GM19099 (cell line): ENCODE measurements around the gene ZNF124.

ENCODE experiments used
- POLR2A ChIP-seq: IDR thresholded peaks from 3 replicates; pipeline ENCODE4 v1.6.1; 2011; ENCODE audit warnings: low read depth; ENCODE audit not compliant: insufficient read length; ENCODE audit errors: extremely low read depth

The ZNF124 gene

DNA sequence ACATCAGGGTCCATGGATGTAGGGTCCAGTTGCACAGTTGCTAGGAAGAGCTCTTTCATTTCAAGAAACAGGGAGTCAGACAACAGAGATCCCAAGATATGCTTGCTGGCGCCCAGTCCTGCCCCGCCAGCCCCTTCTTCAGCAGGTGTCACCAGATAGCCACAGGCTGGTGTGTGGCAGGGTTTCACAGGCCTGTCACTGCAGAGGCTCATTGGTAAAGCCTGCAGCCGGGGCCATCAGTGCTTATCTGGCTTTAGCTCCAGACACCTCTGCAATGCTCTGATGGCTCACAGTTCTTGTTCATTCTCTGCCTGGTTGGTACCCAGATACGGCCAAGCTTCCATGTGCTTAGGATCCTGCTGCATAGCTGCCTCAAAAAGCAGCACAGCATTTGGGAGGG, 12.4 kb upstream of the ZNF124 start:
- TF ChIP-seq POLR2A, result no peak

DNA sequence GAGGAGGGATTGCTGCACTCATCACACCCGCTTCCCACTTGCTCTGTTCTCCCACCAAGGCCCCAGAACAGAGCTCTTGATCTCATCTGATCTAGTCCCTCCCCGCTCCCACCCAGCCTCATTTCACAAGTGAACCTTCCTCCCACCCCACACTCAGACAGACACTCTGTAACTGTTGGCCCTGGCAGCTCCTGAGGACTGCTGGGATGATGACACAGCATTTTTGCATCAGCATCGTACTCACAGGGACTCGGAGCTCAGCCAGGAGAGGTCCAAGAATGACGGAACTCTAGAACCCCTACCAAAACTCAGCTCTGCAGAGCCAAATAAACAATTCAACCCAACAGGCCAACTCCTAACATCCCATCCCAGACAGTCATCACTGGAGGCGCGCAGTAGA, 11.2 kb upstream of the ZNF124 start:
- no peak for TF ChIP-seq POLR2A

DNA sequence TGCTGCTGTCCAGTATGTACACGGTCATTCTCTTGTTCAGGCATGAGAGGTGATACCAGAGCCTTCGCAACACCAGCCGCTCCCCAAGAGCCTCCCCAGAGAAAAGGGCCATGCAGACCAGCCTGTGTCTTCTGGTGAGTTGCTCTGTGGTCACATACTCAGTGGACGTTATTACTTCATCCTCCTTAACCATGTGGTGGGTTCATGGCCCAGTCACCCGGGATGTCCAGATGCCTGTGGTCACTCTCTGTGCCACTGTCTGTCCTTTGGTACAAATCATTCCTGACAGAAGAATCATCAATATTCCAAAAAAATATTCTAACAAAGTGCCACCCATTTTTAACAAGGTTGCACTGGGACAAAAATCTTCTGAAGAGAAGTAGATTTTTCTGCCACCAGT, 8.8 kb upstream of the ZNF124 start:
- no peak for TF ChIP-seq POLR2A

DNA sequence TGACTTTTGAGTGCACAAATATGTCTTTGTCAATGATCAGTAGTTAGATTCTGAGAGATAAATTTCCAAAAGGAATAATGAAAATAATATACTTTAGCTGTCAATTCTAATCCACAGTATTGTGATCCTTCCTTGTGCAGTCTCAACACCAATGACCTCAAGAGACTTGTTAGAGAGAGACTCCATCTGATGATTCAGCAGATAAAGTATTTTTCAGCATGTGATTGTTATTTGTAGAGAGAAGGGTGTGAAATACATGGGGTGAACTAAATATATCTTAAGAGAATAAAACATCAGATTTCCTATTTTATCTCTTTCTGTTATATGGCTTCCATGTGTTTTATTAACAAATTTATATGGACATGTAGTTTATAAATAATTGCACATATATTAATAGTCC, 5.9 kb upstream of the ZNF124 start:
- no peak for TF ChIP-seq POLR2A

DNA sequence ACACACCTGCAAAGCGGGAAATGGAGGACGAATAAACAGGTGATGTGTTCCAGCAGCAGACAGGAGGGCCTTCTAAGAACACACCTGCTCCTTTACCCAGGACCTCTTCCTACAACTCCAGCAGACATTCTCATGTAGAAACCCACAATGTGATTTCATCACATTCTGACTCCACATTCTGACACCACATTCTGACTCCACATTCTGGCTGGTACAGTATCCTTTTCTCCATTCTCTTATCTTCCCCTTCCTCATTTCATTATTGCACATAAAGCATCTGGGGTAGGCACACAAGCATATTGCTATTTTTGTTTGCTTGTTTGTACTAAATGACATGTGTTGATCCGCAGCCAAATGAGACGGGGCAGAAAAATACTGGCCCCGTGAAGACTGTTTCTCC, 3.6 kb upstream of the ZNF124 start:
- TF ChIP-seq POLR2A, result no peak

DNA sequence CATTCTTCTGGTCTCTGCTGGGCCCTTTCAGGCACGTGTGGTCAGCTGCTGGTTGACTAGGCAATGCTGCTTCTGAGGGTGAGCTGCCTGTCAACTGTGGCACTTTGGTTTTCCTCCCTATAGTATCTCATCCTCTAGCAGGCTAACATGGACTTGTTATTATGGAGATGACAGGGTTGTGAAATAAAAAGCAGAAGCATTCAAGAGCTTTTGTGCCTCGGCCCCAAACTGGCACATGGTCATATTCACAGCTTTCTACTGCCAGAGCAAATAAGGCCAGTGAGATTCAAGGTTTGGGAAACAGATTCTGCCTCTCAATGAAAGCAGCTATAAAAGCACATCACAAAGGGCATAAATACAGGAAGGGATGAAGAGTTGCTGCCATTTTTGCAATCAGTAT, 1.6 kb upstream of the ZNF124 start:
- no peak for TF ChIP-seq POLR2A

DNA sequence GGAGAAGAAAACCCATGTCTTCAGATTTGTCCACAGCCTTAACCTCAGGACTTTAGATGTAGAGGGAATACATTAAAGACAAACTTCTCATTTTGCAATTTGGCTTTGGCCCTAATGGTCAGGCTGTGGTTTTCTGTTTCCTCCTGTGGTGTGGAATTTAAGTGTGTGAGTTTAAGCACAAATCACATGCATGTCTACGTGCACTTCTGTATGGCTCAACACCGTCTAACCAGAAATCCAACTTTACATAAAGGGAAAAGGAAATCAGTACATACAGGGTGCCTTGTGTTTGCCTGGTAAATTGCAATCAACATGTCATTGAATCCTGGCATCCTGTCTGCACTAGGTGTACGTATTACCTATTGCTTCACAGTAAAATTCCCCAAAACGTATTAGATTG, 1.2 kb upstream of the ZNF124 start:
- no peak for TF ChIP-seq POLR2A

DNA sequence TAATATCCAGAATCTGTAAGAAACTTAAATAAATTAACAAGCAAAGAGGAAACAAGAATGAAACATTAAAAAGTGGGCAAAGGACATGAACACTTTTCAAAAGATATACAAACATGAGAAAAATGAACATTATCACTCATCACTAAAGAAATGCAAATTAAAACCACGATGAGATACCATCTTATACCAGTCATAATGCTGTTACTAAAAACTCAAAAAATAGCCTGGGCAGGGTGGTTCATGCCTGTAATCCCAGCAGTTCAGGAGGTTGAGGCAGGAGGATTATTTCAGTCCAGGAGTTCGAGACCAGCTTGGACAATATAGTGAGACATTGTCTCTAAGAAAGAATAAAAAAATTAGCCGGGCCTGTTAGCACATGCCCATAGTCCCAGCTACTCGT, 6.1 kb downstream of the ZNF124 start:
- no peak for TF ChIP-seq POLR2A

DNA sequence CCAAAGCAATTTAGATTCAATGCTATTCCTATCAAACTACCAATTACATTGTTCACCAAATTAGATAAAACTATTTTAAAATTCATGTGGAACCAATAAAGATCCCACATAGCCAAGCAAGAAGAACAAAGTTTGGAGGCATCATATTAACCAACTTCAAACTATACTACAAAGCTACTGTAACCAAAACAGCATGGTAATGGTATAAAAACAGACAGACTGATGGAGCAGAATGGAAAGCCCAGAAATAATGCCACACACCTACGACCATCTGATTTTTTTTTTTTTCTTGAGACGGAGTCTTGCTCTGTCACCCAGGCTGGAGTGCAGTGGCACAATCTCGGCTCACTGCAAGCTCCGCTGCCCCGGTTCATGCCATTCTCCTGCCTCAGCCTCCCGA, 7.1 kb downstream of the ZNF124 start:
- no peak for TF ChIP-seq POLR2A

DNA sequence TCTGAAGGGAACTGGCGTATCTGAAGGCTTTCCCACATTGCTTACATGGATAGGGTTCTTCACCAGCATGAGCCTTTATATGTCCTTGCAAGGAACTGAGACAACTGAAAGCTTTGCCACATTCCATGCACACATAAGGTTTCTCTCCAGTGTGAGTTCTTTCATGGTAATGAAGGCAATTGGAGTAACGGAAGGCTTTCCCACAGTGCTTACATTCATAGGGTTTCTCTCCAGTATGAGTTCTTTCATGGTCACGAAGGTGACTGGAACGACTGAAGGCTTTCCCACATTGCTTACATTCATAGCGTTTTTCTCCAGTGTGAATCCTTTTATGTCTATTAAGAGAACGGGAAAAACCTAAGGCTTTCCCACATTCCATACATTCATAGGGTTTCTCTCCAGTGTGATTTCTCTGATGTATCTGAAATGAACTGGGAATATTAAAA, 15.0 kb downstream of the ZNF124 start:
- no peak for TF ChIP-seq POLR2A

DNA sequence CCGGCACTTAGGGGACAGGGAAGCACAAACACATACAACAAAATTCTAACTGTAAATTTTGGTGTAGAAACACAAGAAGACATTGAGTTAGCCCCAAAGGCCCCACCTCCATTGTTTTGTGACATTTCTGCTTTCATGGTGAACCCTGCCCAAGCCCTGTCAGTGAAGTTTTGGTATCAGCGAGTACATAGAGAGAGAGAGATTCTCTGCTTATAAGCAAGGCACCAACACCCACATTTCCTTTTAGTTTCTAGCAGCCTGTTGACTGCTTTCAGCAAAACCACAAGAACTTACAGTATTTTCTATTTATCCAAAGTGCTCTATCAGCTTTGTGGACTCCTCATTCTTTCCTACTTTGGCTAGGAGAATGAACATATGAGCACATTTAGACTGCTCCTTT, 24.0 kb downstream of the ZNF124 start:
- no peak for TF ChIP-seq POLR2A

DNA sequence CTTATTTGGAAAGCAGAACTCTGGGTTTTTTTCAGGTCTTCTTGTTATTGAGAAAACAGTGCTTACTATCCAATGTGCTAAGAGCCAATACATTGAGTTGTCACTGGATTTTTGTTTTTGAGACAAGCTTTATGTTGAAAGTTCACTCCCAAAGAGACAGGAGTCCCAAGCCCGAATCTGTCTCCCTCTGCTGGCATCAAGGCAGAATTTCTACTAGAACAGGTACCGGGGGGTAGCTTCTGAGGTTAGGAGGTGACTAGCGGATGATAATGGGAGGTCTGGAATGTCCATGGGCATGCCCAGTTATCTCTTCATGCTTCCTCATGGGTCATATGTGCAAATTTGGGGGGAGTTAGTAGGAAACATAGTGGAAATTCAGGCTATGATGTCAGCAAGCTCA, 25.1 kb downstream of the ZNF124 start:
- TF ChIP-seq POLR2A, result no peak

DNA sequence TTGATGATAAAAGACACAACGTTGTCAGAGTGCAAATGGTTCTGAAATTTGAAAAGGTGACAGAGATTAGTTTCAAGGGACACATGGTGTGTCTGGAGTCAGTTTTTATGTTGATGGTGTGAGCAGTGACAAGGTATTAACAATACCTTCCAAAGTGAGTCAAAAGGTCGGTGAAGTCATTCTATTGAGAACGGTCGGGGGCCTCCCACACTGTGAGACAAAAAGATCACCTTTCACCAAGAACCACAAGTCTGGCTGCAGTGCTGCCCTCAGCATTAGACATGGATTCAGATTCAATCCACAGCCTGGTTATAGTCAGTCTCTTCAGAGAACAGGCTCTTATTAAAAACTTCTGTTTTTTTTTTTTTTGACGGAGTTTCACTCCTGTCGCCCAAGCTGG, 26.5 kb downstream of the ZNF124 start:
- TF ChIP-seq POLR2A, result no peak

DNA sequence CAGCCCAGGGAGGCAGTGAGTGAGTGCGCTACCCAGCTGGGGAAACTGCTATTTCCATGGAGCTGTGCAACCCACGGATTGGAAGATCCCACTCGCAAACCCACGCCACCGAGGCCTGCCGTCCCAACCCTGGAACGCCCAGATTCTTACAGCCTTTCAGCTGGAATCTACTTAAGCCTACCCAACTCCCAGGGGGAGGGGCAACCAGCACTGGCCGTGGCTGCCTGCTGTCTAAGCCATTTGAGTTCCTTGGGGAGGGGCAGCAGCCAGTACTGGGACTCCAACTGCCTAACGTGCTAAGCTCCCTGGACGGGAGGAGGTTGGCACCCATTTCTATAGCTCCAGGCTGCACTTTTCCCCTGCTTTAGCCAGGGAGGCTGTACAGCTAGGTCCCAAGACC, 40.6 kb downstream of the ZNF124 start:
- TF ChIP-seq POLR2A, result no peak

DNA sequence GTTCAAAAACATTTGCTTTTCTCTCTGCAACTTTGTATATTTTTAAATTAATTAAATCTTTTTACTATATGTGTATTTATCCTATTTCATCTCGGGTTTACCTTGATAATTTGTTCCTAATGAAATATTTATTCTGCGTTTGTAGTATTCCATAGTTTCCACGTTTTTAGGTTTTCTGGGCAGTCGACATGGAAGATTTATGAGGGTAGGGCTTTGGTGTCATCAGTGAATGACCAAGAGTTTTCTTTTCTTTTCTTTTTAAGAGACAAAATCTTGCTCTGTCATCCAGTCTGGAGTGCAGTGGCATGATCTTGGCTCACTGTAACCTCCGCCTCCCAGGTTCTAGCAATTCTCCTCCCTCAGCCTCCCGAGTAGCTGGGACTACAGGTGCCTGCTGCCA, 50.4 kb downstream of the ZNF124 start:
- no peak for TF ChIP-seq POLR2A

DNA sequence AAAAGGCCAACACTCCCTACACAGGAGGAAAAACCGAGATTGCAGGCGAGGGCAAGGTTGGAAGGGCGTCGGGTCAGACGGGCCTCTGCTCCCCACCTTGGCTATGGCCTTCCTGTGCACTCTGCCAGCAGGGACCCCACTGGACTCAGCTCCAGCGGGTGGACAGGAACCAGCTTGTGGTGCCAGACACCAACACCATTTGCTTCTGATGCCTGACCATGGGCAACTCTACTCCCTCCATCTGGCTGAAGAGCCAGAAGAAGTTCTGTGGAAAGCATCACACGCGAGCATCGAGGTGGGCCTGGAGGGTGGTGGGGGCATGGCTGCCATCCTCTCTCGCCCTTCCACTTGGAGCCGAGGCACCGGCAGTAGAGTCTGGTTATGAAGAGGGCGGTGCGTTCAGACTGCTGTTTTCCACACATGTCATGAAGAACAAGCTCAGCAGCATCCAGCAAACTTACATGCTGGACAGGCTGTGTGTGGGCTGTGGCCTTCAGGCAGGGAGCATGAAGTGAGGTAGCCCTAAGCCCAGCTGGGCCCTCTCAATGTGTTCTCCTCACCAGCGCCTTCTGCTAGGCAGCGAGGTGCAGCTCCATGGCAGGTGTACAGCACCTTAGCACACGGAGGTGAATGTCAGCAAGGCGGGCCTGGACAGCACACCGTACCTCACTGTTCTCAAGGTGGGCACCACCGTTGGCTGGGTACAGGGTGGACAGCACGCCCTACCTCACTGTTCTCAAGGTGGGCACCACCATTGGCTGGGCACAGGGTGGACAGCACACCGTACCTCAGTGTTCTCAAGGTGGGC, 52.0 kb downstream of the ZNF124 start:
- TF ChIP-seq POLR2A, result no peak

DNA sequence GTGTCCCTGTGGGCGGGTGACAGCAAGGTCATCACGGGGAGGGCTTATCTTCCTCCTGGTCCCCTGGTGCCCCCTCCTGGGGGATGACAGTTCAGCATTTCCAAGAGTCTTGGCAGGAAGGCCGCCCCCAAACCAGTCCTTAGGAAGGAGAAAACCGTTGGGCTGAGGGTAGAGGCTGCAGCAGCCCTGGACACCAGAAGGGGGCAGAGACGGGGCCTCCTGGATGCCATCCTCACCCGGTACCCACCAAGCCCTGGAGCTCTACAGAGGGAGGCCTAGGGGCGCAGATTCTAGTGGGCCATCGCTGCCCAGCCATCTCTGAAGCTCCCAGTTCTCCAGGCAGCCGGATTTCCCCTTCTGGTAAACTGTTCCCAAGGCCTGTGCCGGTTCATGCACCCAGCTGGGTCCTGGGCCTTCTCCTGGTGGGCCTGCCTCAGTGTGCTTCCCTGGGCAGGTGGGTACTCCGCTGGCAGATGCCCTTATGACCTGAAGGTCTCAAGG, 52.8 kb downstream of the ZNF124 start:
- no peak for TF ChIP-seq POLR2A
